GM18526 (cell line): ENCODE data around the gene MAD1L1.

Source experiments
- POLR2A ChIP-seq: IDR thresholded peaks from 3 replicates; pipeline ENCODE4 v1.6.1; 2011; ENCODE audit not compliant: insufficient read length; ENCODE audit errors: extremely low read depth

MAD1L1 gene

DNA sequence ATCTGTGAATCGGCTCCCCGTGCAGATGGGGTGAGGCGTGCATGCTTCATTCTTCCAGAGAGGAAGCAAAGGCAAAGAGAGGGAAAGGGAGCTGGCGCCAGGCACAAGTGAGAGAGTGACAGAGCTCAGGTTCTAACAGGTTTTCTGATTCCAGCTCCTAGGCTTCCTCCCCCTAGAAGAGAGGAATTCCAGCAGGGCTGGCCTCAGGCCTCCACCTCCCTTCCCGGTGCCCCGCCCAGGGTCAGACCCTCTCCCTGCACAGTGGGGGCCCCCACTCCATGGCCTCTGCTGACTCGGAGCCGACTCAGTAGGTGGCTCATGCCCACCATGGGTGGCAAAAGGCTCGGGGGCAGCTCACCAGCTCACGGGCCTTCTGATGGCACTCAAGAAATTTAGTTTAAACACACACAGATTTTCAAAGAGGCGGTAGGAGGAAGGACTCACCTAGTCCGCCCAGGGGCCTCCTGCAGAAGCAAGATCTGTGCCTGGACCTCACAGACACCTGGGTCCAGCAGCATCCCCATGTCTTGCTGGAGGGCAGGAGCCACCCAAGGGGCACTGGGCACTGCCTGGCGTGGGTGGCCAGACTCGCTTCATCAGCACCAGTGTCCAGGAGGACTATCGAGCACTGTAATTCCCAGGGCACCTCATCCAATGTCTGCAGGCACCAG, 183.5 kb downstream of the MAD1L1 start:
- no peak for TF ChIP-seq POLR2A

DNA sequence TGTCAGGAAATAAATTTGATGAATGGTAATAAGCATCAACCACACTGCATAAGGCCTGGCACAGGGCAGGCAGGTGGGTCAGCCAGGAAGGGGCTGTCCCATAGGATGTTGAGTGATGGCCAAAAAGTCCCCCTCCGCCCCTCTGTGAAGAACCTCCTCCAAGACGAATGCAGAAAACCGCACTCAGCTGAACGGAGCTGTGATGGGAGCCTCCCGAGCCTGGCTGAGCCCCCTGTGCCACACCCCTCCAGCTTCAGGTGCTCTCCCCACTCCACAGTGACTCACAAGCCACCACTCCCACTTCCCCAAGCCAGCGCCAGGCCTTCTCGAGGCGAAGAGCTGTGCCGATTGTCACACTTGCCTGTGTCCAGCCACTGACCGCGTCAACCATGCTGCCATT, 184.2 kb downstream of the MAD1L1 start:
- TF ChIP-seq POLR2A, result no peak

- no peak for TF ChIP-seq POLR2A
Measured at GRCh38 chr7:2048006-2048405, 184.7 kb downstream of the MAD1L1 start.

GRCh38 chr7:2046581-2047565, 185.9 kb downstream of the MAD1L1 start:
- TF ChIP-seq POLR2A, result no peak

DNA sequence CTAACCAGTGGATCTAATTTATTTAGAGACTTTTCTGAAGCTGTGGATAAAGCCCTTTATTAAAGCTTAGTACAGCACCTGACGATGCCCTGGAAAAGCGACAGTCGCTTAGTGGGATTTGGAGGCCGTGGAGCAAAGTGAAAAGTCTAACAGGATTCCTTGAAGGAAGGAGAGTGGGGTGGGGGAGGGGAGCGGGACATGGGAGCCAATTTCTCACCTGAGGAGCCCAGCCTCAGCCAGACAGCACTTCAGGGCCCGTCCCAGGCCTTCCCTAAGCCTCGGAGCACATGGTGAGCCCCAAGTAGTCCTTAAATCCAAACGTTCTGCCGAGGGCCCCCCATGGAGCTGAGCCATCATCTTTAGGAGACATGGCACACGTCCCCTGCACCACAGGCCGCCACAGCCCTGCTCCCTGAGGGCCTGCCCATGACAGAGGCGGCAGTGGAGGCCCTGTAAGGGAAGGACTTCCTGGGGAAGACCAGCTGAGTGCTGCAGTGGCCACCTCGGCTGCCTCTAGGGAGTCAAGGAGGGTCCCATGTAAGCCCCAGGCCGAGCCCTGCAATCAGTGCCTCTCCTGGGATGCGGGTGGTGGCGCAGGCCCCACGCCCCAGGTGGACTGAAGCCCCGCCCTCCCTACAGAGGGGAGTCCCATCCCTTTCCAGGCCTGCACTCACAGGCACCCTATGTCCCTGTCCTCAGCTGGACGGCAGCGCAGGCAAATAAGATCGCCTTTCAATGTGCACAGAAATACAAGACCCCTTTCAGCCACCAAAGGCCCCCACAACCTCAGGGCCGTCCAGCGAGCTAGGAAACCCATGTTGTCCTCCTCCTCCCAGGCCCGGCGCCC, 187.0 kb downstream of the MAD1L1 start:
- no peak for TF ChIP-seq POLR2A

DNA sequence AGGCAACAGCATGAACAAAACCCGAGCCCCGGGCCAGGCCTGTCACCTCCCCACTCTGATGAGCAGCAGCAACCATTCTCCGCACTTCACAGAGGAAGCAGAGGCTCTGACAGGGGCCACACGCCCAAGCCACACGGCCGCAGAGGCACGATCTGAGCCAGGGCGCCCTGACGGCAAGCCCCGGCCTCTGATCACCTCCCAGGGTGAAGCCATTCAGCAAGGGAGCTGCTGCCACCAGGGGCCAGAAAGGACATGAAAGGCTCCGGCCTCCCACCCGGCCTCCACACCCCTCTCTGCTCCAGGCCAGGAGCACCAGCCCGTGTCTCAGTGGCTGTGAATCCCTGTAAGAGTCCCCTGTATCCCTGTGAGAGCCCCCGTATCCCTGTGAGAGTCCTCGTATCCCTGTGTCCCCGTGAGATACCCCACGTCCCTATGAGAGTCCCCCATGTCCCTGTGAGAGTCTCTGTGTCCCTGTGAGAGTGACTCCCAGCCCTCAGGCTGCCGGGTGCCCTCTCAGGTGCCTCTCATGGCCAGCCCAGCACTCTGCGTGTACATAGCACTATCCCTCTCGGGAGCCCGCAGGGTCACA, 187.8 kb downstream of the MAD1L1 start:
- no peak for TF ChIP-seq POLR2A

DNA sequence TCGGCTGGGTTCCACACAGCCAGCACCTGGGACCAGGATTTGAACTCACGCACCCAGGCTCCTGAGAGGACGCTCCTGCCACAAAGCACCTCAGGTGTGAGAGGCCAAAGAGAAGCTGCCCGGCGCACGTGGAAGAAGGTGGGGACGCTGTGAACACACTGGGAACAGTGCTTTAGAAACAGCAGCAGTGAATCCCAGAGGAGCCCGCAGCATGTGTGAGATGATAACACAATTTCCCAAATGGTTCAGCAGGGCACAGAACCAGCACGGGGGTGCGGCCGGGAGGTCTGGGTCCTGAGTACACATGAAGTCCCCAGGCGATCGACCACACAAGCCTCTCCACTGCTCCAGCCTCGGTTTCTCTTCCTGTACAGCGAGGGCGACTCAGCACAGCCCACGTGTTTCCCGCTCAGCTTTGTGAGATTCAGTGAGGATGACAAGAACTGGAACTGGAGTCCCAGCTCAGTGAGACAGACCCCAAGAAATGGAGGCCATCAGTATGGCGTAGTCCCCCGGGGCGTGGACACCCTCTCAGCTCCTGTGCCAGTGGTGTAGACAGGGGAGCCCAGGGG, 188.3 kb downstream of the MAD1L1 start:
- TF ChIP-seq POLR2A, result no peak

DNA sequence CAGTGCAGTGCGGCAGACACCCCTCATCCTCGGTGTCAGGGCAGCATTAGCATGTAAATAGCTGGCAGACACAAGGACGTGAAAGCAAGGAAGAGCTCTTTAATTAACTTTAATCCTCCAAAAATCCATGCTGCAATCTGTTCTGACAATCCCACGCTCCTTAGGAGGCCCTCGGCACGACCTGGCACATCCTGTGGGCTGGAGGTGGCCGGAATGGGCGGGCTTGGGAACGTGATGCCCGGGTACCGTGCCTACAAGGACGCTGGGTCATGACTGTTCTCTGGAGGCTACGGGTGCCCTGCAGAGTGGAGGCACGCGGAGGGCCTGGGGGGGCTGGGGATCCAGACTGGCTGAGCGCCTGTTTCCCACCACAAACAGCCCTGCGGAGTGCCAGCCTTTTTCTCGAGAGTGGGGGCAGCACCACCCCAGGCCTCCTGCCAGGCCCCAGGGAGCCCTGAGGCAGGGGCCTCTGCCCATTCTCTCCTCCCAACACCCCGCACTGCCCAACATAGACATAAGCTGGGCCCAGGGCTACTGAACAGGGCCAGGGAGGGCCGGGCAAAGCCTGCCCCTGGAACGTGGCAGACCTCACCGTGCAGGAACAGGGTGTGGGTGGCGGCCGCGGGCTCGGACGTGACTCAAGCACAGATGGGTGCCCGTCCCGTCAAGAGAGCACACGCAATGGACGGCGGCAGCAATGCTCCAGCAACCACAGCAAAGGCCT, 189.3 kb downstream of the MAD1L1 start:
- no peak for TF ChIP-seq POLR2A

DNA sequence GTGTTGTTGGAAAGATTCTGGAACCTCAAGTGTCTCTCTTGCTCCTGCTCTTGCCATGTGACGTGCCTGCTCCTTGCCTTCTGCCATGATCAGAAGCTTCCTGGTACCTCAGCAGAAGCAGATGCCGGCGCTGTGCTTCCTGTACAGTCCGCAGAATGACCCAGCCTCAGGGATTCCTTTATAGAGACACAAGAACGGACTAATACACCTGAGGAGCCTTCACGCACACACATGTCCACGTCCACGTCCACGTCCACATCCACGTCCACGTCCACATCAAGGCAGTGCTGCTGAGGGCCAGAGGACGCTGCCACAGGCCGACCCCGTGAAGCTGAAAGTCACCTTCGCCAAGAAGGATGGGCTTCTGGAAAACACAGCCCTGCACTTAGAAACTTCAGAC, 190.1 kb downstream of the MAD1L1 start:
- TF ChIP-seq POLR2A, result no peak

- TF ChIP-seq POLR2A, result no peak
Measured at GRCh38 chr7:2041496-2042367, 191.0 kb downstream of the MAD1L1 start.

- TF ChIP-seq POLR2A, result no peak
Measured at GRCh38 chr7:2040893-2041270, 191.9 kb downstream of the MAD1L1 start.

DNA sequence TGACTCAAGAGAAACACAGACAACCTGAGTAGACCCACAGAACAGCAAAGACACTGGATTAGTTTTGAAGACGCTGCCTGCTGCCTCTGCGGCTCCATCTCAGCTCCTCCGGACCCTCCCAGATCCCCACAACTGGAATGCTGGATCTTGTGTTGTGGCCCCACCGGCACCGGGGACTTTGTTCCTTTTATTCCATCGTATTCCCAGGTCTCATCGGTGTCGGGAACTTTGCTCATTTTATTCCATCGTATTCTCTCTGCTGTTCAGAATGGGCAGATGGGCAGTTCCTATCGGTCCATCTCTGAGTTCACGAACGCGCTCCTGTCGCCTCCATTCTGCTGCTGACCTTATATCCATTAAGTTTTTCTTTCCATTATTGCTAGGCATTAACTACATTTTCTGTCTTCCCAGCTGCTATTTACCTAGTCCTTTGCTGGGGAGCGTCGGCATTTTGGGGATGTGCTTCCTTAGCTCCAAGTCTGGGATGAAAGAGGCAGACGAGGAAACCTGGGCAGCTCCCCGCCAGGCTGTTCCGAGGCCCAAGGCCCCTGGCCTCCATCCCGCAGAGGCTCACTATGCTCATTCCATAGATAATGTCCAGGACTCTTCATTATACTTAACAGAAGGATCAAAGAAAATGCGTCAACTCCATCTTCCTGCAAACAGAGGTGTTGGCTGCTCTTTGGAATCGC, 192.4 kb downstream of the MAD1L1 start:
- no peak for TF ChIP-seq POLR2A
